OCI-LY7 (cell line): ENCODE results near the gene STX8. TPM values are rescaled to one million over a fixed set of nuclear protein-coding genes. Genes with fewer than 3 reads are reported as not detected.

Source experiments
- BruUV-seq: library from RNA; stranded (reverse); fragments of 400-500 nt; replicated peaks from 2 replicates; lab custom pipeline; 2021; lab: Mats Ljungman, UMichigan
- CTCF ChIA-PET: fragments of 300-600 bp; sonication (Branson Sonifier 250); formaldehyde crosslinking; loops from one replicate; lab custom pipeline; 2022; ENCODE audit warnings: antibody characterized with exemption; ENCODE audit not compliant: unreplicated experiment; lab: Charles Lee
- POLR2A ChIA-PET: fragments of 300-600 bp; sonication (Branson Sonifier 250); formaldehyde crosslinking; loops from one replicate; lab custom pipeline; 2022; ENCODE audit warnings: antibody characterized with exemption; lab: Charles Lee
- DNase-seq: peaks from one replicate; pipeline ENCODE4 v3.0.0-alpha.2; 2015; ENCODE audit warnings: low spot score
- H2AFZ ChIP-seq: fragments of 200-600 bp; sonication (generic), shearing (Covaris generic); 2 replicates; pipeline ENCODE4 v1.6.1; 2014; ENCODE audit warnings: mild to moderate bottlenecking, antibody characterized with exemption, low read length, moderate library complexity
- H3K27ac ChIP-seq: fragments of 200-600 bp; sonication (generic); 2 replicates; pipeline ENCODE4 v1.5.1; 2014; ENCODE audit warnings: mixed run types, low read depth, mild to moderate bottlenecking, moderate library complexity, low read length, inconsistent platforms; ENCODE audit not compliant: poor library complexity, severe bottlenecking
- H3K36me3 ChIP-seq: fragments of 200-600 bp; sonication (generic); 2 replicates; pipeline ENCODE4 v1.6.1; 2014; ENCODE audit warnings: mild to moderate bottlenecking, antibody characterized with exemption, low read length, moderate library complexity, mixed read lengths; ENCODE audit not compliant: insufficient read depth
- H3K4me1 ChIP-seq: fragments of 200-600 bp; sonication (generic); 2 replicates; pipeline ENCODE4 v1.5.1; 2014; ENCODE audit warnings: mild to moderate bottlenecking, low read length; ENCODE audit not compliant: insufficient read depth, poor library complexity, severe bottlenecking
- H3K4me2 ChIP-seq: fragments of 200-600 bp; sonication (generic); 2 replicates; pipeline ENCODE4 v1.6.1; 2014; ENCODE audit warnings: mild to moderate bottlenecking, low read length
- H3K4me3 ChIP-seq: fragments of 200-600 bp; sonication (generic); 2 replicates; pipeline ENCODE4 v1.5.1; 2014; ENCODE audit warnings: mild to moderate bottlenecking, low read depth, low read length; ENCODE audit not compliant: poor library complexity, severe bottlenecking
- H3K79me2 ChIP-seq: fragments of 200-600 bp; sonication (generic); 2 replicates; pipeline ENCODE4 v1.6.1; 2016; ENCODE audit warnings: low read depth, mild to moderate bottlenecking, low read length, moderate library complexity, mixed read lengths; ENCODE audit not compliant: insufficient read depth
- H3K9me2 ChIP-seq: fragments of 200-600 bp; sonication (generic); 2 replicates; pipeline ENCODE4 v1.6.1; 2016; ENCODE audit warnings: mild to moderate bottlenecking, low read length, mixed read lengths; ENCODE audit not compliant: insufficient read depth
- H3K9me3 ChIP-seq: fragments of 200-600 bp; sonication (generic); 2 replicates; pipeline ENCODE4 v1.6.1; 2014; ENCODE audit warnings: mild to moderate bottlenecking, mixed run types, low read length, mixed read lengths
- H4K20me1 ChIP-seq: fragments of 200-600 bp; sonication (generic); 2 replicates; pipeline ENCODE4 v1.6.1; 2014; ENCODE audit warnings: mild to moderate bottlenecking, antibody characterized with exemption, low read length, moderate library complexity, mixed read lengths; ENCODE audit not compliant: insufficient read depth
- CTCF ChIP-seq: fragments of 200-600 bp; sonication (generic); conservative IDR thresholded peaks from 2 replicates; pipeline ENCODE4 v1.5.1; 2014; ENCODE audit warnings: mild to moderate bottlenecking, antibody characterized with exemption, low read length, moderate library complexity, mixed read lengths
- EZH2phosphoT487 ChIP-seq: fragments of 200-600 bp; sonication (generic); IDR thresholded peaks from 2 replicates; pipeline ENCODE4 v1.6.1; 2018; ENCODE audit warnings: low read depth, borderline replicate concordance, mild to moderate bottlenecking, mixed run types, antibody characterized with exemption, low read length, moderate library complexity, mixed read lengths
- intact Hi-C: fragments of 100-400 bp; cut with micrococcal nuclease; formaldehyde crosslinking; loops from one replicate; pipeline ENCODE4 v1.10.0; 2022; ENCODE audit not compliant: unreplicated experiment
- total RNA-seq, 2 experiments: library from RNA; depleted of rRNA in 1 of 2; stranded (reverse); fragments of >200 nt in 1 of 2; shearing (Covaris generic) in 1 of 2; gene quantifications; 2 replicates each; pipeline ENCODE4 v1.2.3, GENCODE V29; 2014 to 2022

The STX8 gene
- total RNA-seq, 2 experiments from 2014 or later, result 56.7 to 69.0 TPM

- H3K4me2 ChIP-seq, result no peak overlapping the region
- H3K4me3 ChIP-seq, result no peak overlapping the region
- intact Hi-C loops, result no loop called here
- no peaks in the 10 kb centered on the region for H3K4me1 ChIP-seq
- H3K9me3 ChIP-seq, result peaks cover 14% of the 10 kb centered on the region; the same call in 1 of the 2 replicates
- H3K27ac ChIP-seq, result no peak overlapping the region
- TF ChIP-seq EZH2phosphoT487, result no peak
- no peak for TF ChIP-seq CTCF
- no peaks in the 10 kb centered on the region for H3K9me2 ChIP-seq
- ChIA-PET CTCF (interaction anchor here (0.6 kb wide), 1 partner anchor 13 kb away, joined by 3 read pairs; no protein-coding TSS in a partner anchor), POLR2A (no interaction called here)
- H3K36me3 ChIP-seq, result no peaks in the 10 kb centered on the region
- DNase-seq, result no peak
- no peaks in the 10 kb centered on the region for H3K79me2 ChIP-seq
- BruUV-seq, result no TSS peak
- H2AFZ ChIP-seq, result no peak overlapping the region
- no peaks in the 10 kb centered on the region for H4K20me1 ChIP-seq
Observed at GRCh38 chr17:9217151-9218056, 358.2 kb downstream of the STX8 start.

- CTCF ChIA-PET, result no interaction called here
- intact Hi-C loops, result no loop called here
- POLR2A ChIA-PET, result no interaction called here
Observed at GRCh38 chr17:9215465-9215864, 360.2 kb downstream of the STX8 start.

More at GRCh38 chr17:9215465-9215864, 360.2 kb downstream of the STX8 start:
- no peaks in the 10 kb centered on the region for H3K9me2 ChIP-seq
- DNase-seq, result no peak
- H3K4me1 ChIP-seq, result no peaks in the 10 kb centered on the region
- H4K20me1 ChIP-seq, result no peaks in the 10 kb centered on the region
- no peaks in the 10 kb centered on the region for H3K79me2 ChIP-seq
- H3K4me3 ChIP-seq, result no peak overlapping the region
- no peaks in the 10 kb centered on the region for H3K36me3 ChIP-seq
- H3K27ac ChIP-seq, result no peak overlapping the region
- TF ChIP-seq EZH2phosphoT487 (no peak), CTCF (no peak)
- no peak overlapping the region for H3K4me2 ChIP-seq
- H3K9me3 ChIP-seq, result peaks cover 14% of the 10 kb centered on the region; the same call in 1 of the 2 replicates
- BruUV-seq, result no TSS peak
- no peak overlapping the region for H2AFZ ChIP-seq
